Spleen (tissue), 11 donors: ENCODE results near the gene NUAK1. TPM values are rescaled to one million over a fixed set of nuclear protein-coding genes. Genes with fewer than 3 reads are reported as not detected.
"Not testable (repeated sequence)": the region's sequence is repeated elsewhere in the genome, so short reads cannot be mapped to it uniquely, and the experiment has no call there.

Source experiments
- DNase-seq: peaks from one replicate; pipeline ENCODE4 v3.0.0-alpha.2; 2020
- H3K27ac ChIP-seq, 8 donors: fragments of 200-600 bp; sonication (generic) in 7 of 8; 1 replicate in 4 of 8; 2 replicates in 4 of 8; pipeline versions ENCODE4 v1.5.0 to v1.8.0; 2016 to 2021; ENCODE audit warnings: inconsistent platforms in 4 of 8, mild to moderate bottlenecking in 4 of 8, moderate library complexity in 1 of 8
- H3K27me3 ChIP-seq, 7 donors: fragments of 200-600 bp; sonication (generic) in 6 of 7; replicated peaks in 1 of 7; 1 replicate in 4 of 7; 2 replicates in 3 of 7; pipeline versions ENCODE4 v1.5.0 to v1.8.0; 2016 to 2021; ENCODE audit warnings: inconsistent platforms in 3 of 7, mild to moderate bottlenecking in 1 of 7
- H3K36me3 ChIP-seq, 6 donors: fragments of 200-600 bp; sonication (generic) in 5 of 6; 1 replicate in 4 of 6; 2 replicates in 2 of 6; pipeline versions ENCODE4 v1.5.0 to v1.8.0; 2016 to 2021; ENCODE audit warnings: inconsistent platforms in 2 of 6
- H3K4me1 ChIP-seq, 6 donors: fragments of 200-600 bp; sonication (generic) in 5 of 6; 1 replicate in 3 of 6; 2 replicates in 3 of 6; pipeline versions ENCODE4 v1.5.0 to v1.8.0; 2016 to 2021; ENCODE audit warnings: inconsistent platforms in 3 of 6
- H3K4me3 ChIP-seq, 8 donors: fragments of 200-600 bp; sonication (generic) in 7 of 8; 1 replicate in 4 of 8; 2 replicates in 4 of 8; pipeline versions ENCODE4 v1.5.0 to v1.8.0; 2016 to 2021; ENCODE audit warnings: inconsistent platforms in 4 of 8, mild to moderate bottlenecking in 4 of 8, moderate library complexity in 2 of 8
- H3K9me3 ChIP-seq, 8 donors: fragments of 200-600 bp; sonication (generic) in 7 of 8; 1 replicate in 4 of 8; 2 replicates in 4 of 8; pipeline versions ENCODE4 v1.5.0 to v1.8.0; 2016 to 2021; ENCODE audit warnings: inconsistent platforms in 4 of 8
- CTCF ChIP-seq, 11 experiments: fragments of 200-600 bp in 7 of 11; fragments of 450-650 bp in 4 of 11; sonication (generic) in 4 of 11; IDR thresholded peaks in 8 of 11; conservative IDR thresholded peaks in 3 of 11; 1 replicate in 7 of 11; 2 replicates in 4 of 11; pipeline versions ENCODE4 v1.4.0 to v1.8.0; 2016 to 2021; ENCODE audit warnings: antibody characterized with exemption in 11 of 11, inconsistent platforms in 4 of 11, mild to moderate bottlenecking in 1 of 11
- POLR2A ChIP-seq, 3 donors: fragments of 450-650 bp; IDR thresholded peaks; one replicate each; pipeline ENCODE4 v1.5.1; 2017; ENCODE audit warnings: antibody characterized with exemption in 3 of 3, mild to moderate bottlenecking in 1 of 3
- POLR2AphosphoS5 ChIP-seq, 3 donors: sonication (generic); formaldehyde crosslinking; IDR thresholded peaks; one replicate each; pipeline ENCODE4 v1.5.1; 2017; ENCODE audit warnings: antibody characterized with exemption in 3 of 3
- WGBS, 5 donors: extraction: QIAGEN DNeasy Blood & Tissue Kit in 3 of 5; methylation state at CpG; one replicate each; pipeline versions ENCODE4 v1.1.5 to v1.1.7; 2013 to 2018; 5-methylcytosine and 5-hydroxymethylcytosine counted together
- intact Hi-C: fragments of 100-400 bp; cut with DNase I; formaldehyde crosslinking; loops from one replicate; pipeline ENCODE4 v1.15.0; 2023; ENCODE audit warnings: low total_unique reads
- polyA plus RNA-seq, 3 donors: library from polyadenylated mRNA; stranded (reverse); fragments of 200-250 nt; gene quantifications; one replicate each; pipeline ENCODE4 v1.2.1, GENCODE V29; 2013
- total RNA-seq, 7 donors: library from RNA; depleted of rRNA in 3 of 7; stranded (reverse); fragments of >200 nt in 3 of 7; fragmentation: NEBNext Ultra II Directional in 4 of 7; extraction: Animal tissue kit (Norgen Biotek cat#: 25700) in 4 of 7; gene quantifications; one replicate each; pipeline versions ENCODE4 v1.1.0 to v1.2.1, GENCODE V29; 2016 to 2021
- donor health status: healthy with polysubstance abuse.
- donor health status: DM: no; HTN: no; CAD: no; lungs with moderate emphysema.
- donor health status: DM: no; HTN: no; CAD: no.
- donor health status: Bipolar disorder and iron deficiency.
- donor health status: healthy.
- donor health status: DM: no; HTN: no; CAD: no.
- donor health status: DM: yes; HTN: yes; CAD: no.

Gene NUAK1
- total and polyA plus RNA-seq, 10 donors: 0.20 to 3.3 (median 1.2) TPM

- no peak for DNase-seq
- H3K4me3 ChIP-seq: no peak overlapping the region
- no peak for TF ChIP-seq POLR2AphosphoS5 (IDR thresholded peaks at IDR 0.05)
- TF ChIP-seq CTCF (IDR thresholded peaks at IDR 0.05 in 8 of 11, conservative IDR thresholded peaks at IDR 0.05 in 3 of 11): no peak
- no peak for TF ChIP-seq POLR2A (IDR thresholded peaks at IDR 0.05)
- H3K36me3 ChIP-seq: no peaks in the 10 kb centered on the region
- no peaks in the 10 kb centered on the region for H3K9me3 ChIP-seq
- H3K4me1 ChIP-seq: no peaks in the 10 kb centered on the region
- WGBS, 5 donors: 66 to 79% (median 71%) methylated on average over 14 of the region's 14 CpGs
- intact Hi-C loops: no loop called here
- peaks cover 0 to 50% (median 0%) of the 10 kb centered on the region in 7 donors for H3K27me3 ChIP-seq
- no peak overlapping the region for H3K27ac ChIP-seq
Observed at GRCh38 chr12:106145539-106146447, 7.0 kb upstream of the NUAK1 start.

GRCh38 chr12:106144847-106145246 lies 6.1 kb upstream of the NUAK1 start:
- H3K36me3 ChIP-seq: no peaks in the 10 kb centered on the region
- intact Hi-C loops: no loop called here
- no peak overlapping the region for H3K4me3 ChIP-seq
- no peak for DNase-seq
- peaks cover 0 to 4% (median 0%) of the 10 kb centered on the region in 6 donors for H3K4me1 ChIP-seq
- TF ChIP-seq POLR2AphosphoS5 (IDR thresholded peaks at IDR 0.05): no peak
- no peak for TF ChIP-seq CTCF (IDR thresholded peaks at IDR 0.05 in 8 of 11, conservative IDR thresholded peaks at IDR 0.05 in 3 of 11)
- no peak for TF ChIP-seq POLR2A (IDR thresholded peaks at IDR 0.05)
- WGBS, 5 donors: 47 to 78% (median 58%) methylated on average over 2 of the region's 2 CpGs
- no peaks in the 10 kb centered on the region for H3K9me3 ChIP-seq
- H3K27ac ChIP-seq: no peak overlapping the region
- peaks cover 0 to 56% (median 8%) of the 10 kb centered on the region in 7 donors for H3K27me3 ChIP-seq

GRCh38 chr12:106142591-106143261 lies 4.0 kb upstream of the NUAK1 start:
- 85 to 95% (median 91%) methylated on average over 7 of the region's 7 CpGs for WGBS, 5 donors
- intact Hi-C loops: no loop called here

GRCh38 chr12:106141920-106142319 lies 3.2 kb upstream of the NUAK1 start:
- Histone ChIP-seq H3K27me3 (peaks cover 0 to 79% (median 37%) of the 10 kb centered on the region in 7 donors), H3K4me1 (peaks cover 5 to 31% (median 20%) of the 10 kb centered on the region in 6 donors)
- intact Hi-C loops, DNase-seq, H3K9me3 ChIP-seq, H3K27ac ChIP-seq, H3K36me3 ChIP-seq, H3K4me3 ChIP-seq: not testable (repeated sequence)
- WGBS, 5 donors: 83 to 89% (median 85%) methylated on average over 8 of the region's 8 CpGs

More at GRCh38 chr12:106142591-106143261, 4.0 kb upstream of the NUAK1 start:
- no peak overlapping the region for H3K27ac ChIP-seq
- no peak for DNase-seq
- peaks cover 0 to 71% (median 29%) of the 10 kb centered on the region in 7 donors for H3K27me3 ChIP-seq
- H3K4me3 ChIP-seq: no peak overlapping the region
- no peaks in the 10 kb centered on the region for H3K9me3 ChIP-seq
- TF ChIP-seq POLR2AphosphoS5 (IDR thresholded peaks at IDR 0.05) (no peak), POLR2A (IDR thresholded peaks at IDR 0.05) (no peak), CTCF (IDR thresholded peaks at IDR 0.05 in 8 of 11, conservative IDR thresholded peaks at IDR 0.05 in 3 of 11) (no peak)
- no peaks in the 10 kb centered on the region for H3K36me3 ChIP-seq
- H3K4me1 ChIP-seq: peaks cover 5 to 25% (median 18%) of the 10 kb centered on the region in 6 donors
